ENCODE results near the gene C17orf58.
"Not testable (repeated sequence)": the region's sequence is repeated elsewhere in the genome, so short reads cannot be mapped to it uniquely, and the experiment has no call there.

The C17orf58 gene

DNA sequence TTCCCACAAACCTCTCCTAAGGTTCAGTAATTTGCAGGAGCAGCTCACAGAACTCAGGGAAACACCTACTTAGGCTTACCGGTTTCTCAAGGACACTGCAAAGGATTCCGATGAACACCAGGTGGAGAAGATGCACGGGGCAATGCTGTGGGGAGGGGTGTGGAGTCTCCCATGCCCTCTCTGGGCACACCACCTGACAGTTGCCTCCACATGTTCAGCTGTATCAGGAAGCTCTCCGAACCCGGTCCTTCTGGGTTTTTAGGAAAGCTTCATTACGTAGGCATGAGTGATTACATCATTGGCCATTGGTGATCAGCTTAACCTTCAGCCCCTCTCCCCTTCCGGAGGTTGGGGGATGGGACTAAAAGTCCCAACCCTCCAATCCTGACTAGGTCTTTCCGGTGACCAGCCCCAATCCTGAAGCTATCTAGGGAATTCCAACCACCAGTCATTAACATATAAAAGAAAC, 21.6 kb downstream of the C17orf58 start:
- in situ Hi-C loops (cut with HindIII; ENCODE audit: low pct_ligation_motif_present, low pct_unique_long_range_greater_than_20kb, low sequenced_read_pairs) = no loop called here

DNA sequence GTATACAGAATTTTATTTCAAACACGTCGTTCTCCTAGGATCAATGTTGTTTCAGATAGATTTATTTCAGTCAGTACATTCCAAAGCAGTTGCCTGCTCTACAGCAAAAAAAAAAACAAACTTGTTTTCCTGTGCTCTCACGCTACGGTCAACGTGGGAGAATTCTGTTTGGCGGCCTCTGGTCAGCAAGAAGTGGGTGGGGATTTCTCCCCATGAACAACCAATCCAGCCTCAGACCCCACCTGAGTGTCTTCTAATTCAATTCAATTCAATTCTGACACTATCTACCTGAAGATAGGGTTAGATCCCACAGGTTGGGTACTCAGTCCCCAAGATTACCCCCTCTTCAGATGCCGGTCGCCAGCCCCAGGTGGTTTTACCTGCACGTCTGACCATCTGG, 22.1 kb downstream of the C17orf58 start:
- in situ Hi-C loops (cut with HindIII; ENCODE audit: low pct_ligation_motif_present, low pct_unique_long_range_greater_than_20kb, low sequenced_read_pairs) = no loop called here
- DNase-seq = no peak

More for the DNA sequence above, 21.6 kb downstream of the C17orf58 start:
- DNase-seq = no peak

GRCh38 chr17:67970783-67971182, 25.5 kb downstream of the C17orf58 start:
- in situ Hi-C loops (cut with HindIII; ENCODE audit: low pct_ligation_motif_present, low pct_unique_long_range_greater_than_20kb, low sequenced_read_pairs) = no loop called here
- no peak for DNase-seq

DNA sequence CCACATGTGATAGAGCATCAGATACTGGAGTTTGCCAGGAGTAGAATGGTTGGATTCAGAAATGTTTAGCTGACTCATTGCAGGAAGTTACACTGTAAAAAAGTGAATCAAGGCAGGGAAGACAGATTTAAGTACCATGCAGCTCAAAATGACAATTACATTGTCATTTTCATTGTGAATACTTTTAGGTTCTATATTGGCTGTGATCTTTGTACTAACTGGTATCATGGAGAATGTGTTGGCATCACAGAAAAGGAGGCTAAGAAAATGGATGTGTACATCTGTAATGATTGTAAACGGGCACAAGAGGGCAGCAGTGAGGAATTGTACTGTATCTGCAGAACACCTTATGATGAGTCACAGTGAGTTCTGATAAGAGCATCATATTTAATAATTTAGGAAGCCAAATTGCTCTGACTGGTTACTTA, 33.1 kb downstream of the C17orf58 start:
- in situ Hi-C loops (cut with HindIII; ENCODE audit: low pct_ligation_motif_present, low pct_unique_long_range_greater_than_20kb, low sequenced_read_pairs) = not testable (repeated sequence)
- DNase-seq = peak; percentile 72

DNA sequence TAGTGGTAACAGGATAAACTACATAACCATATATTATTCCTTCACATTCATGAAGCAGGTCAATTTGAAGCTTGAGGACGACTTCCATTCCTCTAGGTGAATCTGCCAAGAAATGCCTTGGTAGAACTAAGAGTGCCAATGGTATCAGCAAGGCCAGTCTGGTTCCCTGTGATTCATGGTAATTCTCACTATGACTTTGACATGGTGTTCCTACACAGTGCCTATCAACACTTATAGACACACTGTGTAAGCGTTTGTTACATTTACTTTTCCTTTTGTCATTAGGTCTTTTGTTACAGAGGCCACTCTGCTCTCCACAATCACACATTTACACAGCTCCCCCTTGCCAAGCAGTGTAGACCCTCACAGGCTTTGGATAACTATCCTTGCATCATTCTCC, 34.1 kb downstream of the C17orf58 start:
- in situ Hi-C loops (cut with HindIII; ENCODE audit: low pct_ligation_motif_present, low pct_unique_long_range_greater_than_20kb, low sequenced_read_pairs); DNase-seq: not testable (repeated sequence)

DNA sequence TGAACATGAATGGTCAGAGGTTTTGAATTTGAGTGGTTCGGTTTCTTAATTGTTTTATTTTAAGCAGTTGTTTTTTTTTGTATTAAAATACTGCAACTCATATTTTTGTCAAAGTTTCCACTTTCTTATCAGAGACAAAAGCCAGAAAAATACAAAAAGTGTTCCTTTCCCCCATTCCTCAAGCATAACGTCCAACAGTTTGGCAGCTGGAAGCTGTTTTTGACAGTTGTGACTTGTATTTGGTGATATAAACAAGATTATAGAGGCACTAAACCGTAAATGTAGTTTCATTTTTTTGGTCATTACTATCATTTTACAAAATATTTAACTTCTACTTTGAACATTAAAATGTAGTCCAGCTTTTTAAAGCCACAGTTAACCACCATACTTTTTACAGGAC, 36.0 kb downstream of the C17orf58 start:
- in situ Hi-C loops (cut with HindIII; ENCODE audit: low pct_ligation_motif_present, low pct_unique_long_range_greater_than_20kb, low sequenced_read_pairs); DNase-seq: not testable (repeated sequence)

DNA sequence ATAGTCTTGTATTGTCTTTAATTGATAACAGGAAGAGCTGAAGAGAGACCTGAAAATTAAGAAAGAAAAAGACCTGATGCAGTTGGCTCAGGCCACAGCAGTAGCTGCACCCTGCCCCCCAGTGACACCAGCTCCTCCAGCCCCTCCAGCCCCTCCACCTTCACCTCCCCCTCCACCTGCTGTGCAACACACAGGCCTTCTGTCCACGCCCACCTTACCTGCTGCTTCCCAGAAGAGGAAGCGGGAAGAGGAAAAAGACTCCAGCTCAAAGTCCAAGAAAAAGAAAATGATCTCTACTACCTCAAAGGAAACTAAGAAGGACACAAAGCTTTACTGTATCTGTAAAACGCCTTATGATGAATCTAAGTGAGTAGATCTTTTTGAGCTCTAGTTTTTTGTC, 36.8 kb downstream of the C17orf58 start:
- DNase-seq = no peak
- in situ Hi-C loops (cut with HindIII; ENCODE audit: low pct_ligation_motif_present, low pct_unique_long_range_greater_than_20kb, low sequenced_read_pairs) = no loop called here

- in situ Hi-C loops (cut with HindIII; ENCODE audit: low pct_ligation_motif_present, low pct_unique_long_range_greater_than_20kb, low sequenced_read_pairs) = no loop called here
- DNase-seq = no peak
Observed at GRCh38 chr17:67950945-67951344, 45.3 kb downstream of the C17orf58 start.

DNA sequence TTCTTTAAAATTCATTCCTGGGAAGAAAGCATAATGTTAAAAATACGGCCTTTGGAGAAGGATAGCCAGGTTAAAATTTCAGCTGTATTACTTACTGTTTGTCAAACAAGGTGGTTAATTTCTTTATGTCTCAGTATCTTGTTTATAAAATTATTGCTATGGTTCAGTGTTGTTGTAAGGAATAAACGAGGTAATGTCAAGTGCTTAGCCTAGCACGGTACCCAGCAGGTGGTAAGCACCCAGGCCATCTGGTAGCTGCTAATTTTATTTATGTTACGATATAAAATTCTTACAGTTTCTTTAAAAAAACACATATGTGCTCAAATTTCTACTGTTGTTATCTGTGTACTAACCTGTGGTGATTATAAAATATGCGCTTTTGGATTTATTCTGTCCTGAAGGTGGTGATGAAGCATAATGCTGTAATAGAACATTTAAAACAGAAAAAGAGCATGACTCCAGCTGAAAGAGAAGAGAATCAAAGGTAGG, 48.9 kb downstream of the C17orf58 start:
- in situ Hi-C loops (cut with HindIII; ENCODE audit: low pct_ligation_motif_present, low pct_unique_long_range_greater_than_20kb, low sequenced_read_pairs) = no loop called here
- no peak for DNase-seq

DNA sequence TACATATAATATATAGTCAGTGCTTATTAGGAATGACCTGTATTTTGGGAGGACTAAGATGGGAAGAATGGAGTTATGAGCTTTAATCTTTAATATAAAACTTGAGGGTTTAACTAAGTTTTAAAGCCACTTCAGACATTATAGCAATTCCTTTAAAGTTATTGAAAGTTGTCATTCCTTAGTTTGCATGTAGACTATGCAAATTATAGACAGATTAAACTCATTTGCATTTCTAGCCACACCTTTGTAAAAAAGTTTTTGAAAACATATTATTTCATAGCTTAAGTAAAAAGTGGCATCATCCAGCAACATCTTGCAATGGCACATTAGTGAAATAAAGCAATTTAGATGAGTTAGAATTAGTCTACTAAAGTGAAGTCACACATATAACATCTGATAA, 49.8 kb downstream of the C17orf58 start:
- no peak for DNase-seq
- in situ Hi-C loops (cut with HindIII; ENCODE audit: low pct_ligation_motif_present, low pct_unique_long_range_greater_than_20kb, low sequenced_read_pairs) = no loop called here

- in situ Hi-C loops (cut with HindIII; ENCODE audit: low pct_ligation_motif_present, low pct_unique_long_range_greater_than_20kb, low sequenced_read_pairs) = no loop called here
- no peak for DNase-seq
Observed at GRCh38 chr17:67944035-67944434, 52.2 kb downstream of the C17orf58 start.

DNA sequence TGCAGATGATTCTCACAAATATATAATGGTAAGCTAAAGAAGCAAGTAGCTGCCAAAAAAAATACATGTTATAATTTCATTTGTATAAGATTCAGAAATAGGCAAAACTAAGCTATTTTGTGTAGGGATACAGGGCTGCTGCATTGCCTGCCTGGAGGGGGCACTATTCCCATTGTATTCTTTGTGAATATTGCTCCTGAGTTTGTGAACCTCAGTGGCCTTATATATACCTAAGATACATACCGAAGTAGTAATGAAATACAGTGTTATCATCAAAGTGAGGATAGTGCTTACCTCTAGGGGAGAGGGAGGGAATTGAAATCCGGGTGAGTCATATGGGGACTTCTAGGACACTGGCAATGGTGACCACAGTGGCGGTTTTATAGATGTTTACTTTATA, 53.5 kb downstream of the C17orf58 start:
- in situ Hi-C loops (cut with HindIII; ENCODE audit: low pct_ligation_motif_present, low pct_unique_long_range_greater_than_20kb, low sequenced_read_pairs) = no loop called here

More for the DNA sequence above, 53.5 kb downstream of the C17orf58 start:
- DNase-seq = peak; percentile 33
